ENCODE measurements around the gene ABCC2. TPM values are rescaled to one million over a fixed set of nuclear protein-coding genes. Genes with fewer than 3 reads are reported as not detected.

ABCC2 gene
- total RNA-seq, 1 experiment from 2014 or later, result 6.5 TPM

DNA sequence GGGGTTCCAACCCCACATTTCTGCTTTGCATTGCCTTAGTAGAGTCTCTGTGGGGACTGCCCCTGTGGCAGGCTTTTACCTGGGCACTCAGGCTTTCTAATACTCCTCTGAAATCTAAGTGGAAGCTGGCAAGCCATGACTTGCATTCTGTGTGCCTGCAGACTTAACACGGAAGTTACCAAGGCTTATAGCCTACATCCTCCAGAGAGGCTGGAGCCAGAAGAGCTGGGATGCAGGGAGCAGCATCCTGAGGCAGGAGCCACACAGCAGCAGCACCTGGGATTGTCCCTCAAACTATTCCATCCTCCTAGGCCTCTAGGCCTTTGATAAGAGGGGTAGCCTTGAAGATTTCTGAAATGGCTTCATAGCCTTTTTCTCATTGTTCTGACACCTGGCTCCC lies 22.1 kb upstream of the ABCC2 start:
- H3K36me3 ChIP-seq (ENCODE audit: control insufficient read depth, insufficient read depth, low read length), result peaks cover 7% of the 10 kb centered on the region
- peak; percentile 56 for ATAC-seq
- no TSS peak for BruUV-seq (replicated peaks)
- H3K9me3 ChIP-seq (ENCODE audit: control insufficient read depth, insufficient read depth, low read depth, low read length), result no peaks in the 10 kb centered on the region
- ChIA-PET CTCF (no interaction called here), POLR2A (no interaction called here)
- intact Hi-C loops (cut with micrococcal nuclease; ENCODE audit: unreplicated experiment), result no loop called here
- in situ Hi-C loops (cut with HindIII; ENCODE audit: low pct_unique_long_range_greater_than_20kb, low sequenced_read_pairs), result no loop called here
- no peaks in the 10 kb centered on the region for H3K27me3 ChIP-seq (ENCODE audit: control insufficient read depth, insufficient read depth, low read length)
- no peak for DNase-seq (ENCODE audit: low read depth, low spot score)
- peaks cover 5% of the 10 kb centered on the region; the same call in 1 of the 2 replicates for H3K4me1 ChIP-seq (ENCODE audit: control insufficient read depth, insufficient read depth, low read length)
- TF ChIP-seq SIN3A (IDR thresholded peaks at IDR 0.05; ENCODE audit: borderline replicate concordance, insufficient read depth, low read depth, low read length), result no peak
- peak overlapping the region; percentile 2; the same call in 1 of the 2 replicates for H3K27ac ChIP-seq (ENCODE audit: low read length)
- no peak overlapping the region for H3K4me3 ChIP-seq (ENCODE audit: low read depth in 2 of 2, low read length in 2 of 2)

DNA sequence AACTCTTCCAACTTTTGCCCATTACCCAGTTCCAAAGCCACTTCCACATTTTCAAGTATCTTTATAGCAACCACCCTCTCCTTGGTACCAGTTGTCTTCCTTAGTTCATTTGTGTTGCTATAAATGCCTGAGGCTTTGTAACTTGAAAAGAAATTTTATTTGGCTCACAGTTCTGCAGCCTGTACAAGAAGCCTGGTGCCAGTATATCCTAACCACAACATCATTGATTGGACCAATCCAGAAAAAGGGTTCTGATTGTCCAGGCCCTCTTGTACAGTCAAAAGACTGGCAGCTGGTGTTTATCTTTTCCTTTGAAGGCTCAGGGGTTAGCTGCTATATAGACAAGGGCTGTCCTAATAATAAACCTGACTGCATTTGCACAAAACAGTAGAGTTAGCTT lies 21.1 kb upstream of the ABCC2 start:
- peak overlapping the region; percentile 48; the same call in 1 of the 2 replicates for H3K27ac ChIP-seq (ENCODE audit: low read length)
- H3K4me1 ChIP-seq (ENCODE audit: control insufficient read depth, insufficient read depth, low read length), result peaks cover 5% of the 10 kb centered on the region; the same call in 1 of the 2 replicates
- H3K36me3 ChIP-seq (ENCODE audit: control insufficient read depth, insufficient read depth, low read length), result no peaks in the 10 kb centered on the region; the same call in 1 of the 2 replicates
- TF ChIP-seq POLR2AphosphoS5 (IDR thresholded peaks at IDR 0.05; ENCODE audit: low read depth, low read length), result no peak
- TF ChIP-seq CTCF (IDR thresholded peaks at IDR 0.05), result no peak
- TF ChIP-seq TCF7L2 (IDR thresholded peaks at IDR 0.05; ENCODE audit: low read depth, low read length), result peak; percentile 63
- H3K4me3 ChIP-seq (ENCODE audit: low read depth in 2 of 2, low read length in 2 of 2), result no peak overlapping the region
- no TSS peak for BruUV-seq (replicated peaks)
- ChIA-PET CTCF (no interaction called here), POLR2A (no interaction called here)
- in situ Hi-C loops (cut with HindIII; ENCODE audit: low pct_unique_long_range_greater_than_20kb, low sequenced_read_pairs), result no loop called here
- intact Hi-C loops (cut with micrococcal nuclease; ENCODE audit: unreplicated experiment), result no loop called here
- H3K9me3 ChIP-seq (ENCODE audit: control insufficient read depth, insufficient read depth, low read depth, low read length), result no peaks in the 10 kb centered on the region
- ATAC-seq (peak; percentile 26; the same call in 1 of the 2 replicates), DNase-seq (ENCODE audit: low read depth, low spot score) (no peak)
- no peaks in the 10 kb centered on the region for H3K27me3 ChIP-seq (ENCODE audit: control insufficient read depth, insufficient read depth, low read length)

DNA sequence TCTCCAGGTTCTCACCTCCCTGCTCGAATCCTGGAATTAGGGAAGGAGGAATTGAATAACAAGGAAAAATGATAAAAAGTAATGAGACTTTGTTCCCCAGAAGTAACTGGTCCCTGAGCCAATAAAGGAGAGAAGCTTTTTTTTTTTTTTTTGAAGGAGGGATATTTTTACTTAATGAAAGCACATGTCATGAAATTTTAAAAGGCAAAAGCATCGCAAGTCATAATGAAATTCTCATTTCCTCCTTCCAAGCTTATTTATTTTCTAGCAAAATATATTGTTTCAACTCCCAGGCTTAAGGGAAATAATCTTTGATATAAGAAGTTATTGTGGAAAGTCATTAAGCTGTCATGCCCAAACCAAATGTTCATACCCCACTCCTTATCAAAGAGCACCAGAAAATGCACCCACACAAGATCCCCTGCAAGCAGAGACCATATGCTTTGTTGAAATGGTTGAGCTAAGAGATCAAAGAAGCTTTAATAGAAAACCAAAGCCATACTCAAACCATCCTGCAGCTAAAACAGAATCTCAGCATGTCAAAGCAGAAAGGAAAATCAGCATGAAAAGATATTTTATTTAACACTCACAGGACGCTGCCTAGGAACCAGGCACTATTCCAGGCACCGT lies 16.7 kb upstream of the ABCC2 start:
- TF ChIP-seq SIN3A (IDR thresholded peaks at IDR 0.05; ENCODE audit: borderline replicate concordance, insufficient read depth, low read depth, low read length) (no peak), POLR2AphosphoS5 (IDR thresholded peaks at IDR 0.05; ENCODE audit: low read depth, low read length) (no peak), TCF7L2 (IDR thresholded peaks at IDR 0.05; ENCODE audit: low read depth, low read length) (no peak), REST (IDR thresholded peaks at IDR 0.05; ENCODE audit: insufficient read depth in 1 of 2, low read depth in 2 of 2, low read length in 1 of 2) (no peak), CTCF (IDR thresholded peaks at IDR 0.05) (no peak)
- POLR2A ChIA-PET, result interaction anchor here (0.6 kb wide), 1 partner anchor 33 kb away, joined by 3 read pairs; no protein-coding TSS in a partner anchor
- Histone ChIP-seq H3K27me3 (ENCODE audit: control insufficient read depth, insufficient read depth, low read length) (no peaks in the 10 kb centered on the region), H3K4me1 (ENCODE audit: control insufficient read depth, insufficient read depth, low read length) (no peaks in the 10 kb centered on the region; the same call in 1 of the 2 replicates), H3K27ac (ENCODE audit: low read length) (peak overlapping the region; percentile 37; the same call in 1 of the 2 replicates), H3K36me3 (ENCODE audit: control insufficient read depth, insufficient read depth, low read length) (no peaks in the 10 kb centered on the region), H3K9me3 (ENCODE audit: control insufficient read depth, insufficient read depth, low read depth, low read length) (no peaks in the 10 kb centered on the region), H3K4me3 (ENCODE audit: low read depth in 2 of 2, low read length in 2 of 2) (no peak overlapping the region)
- BruUV-seq (replicated peaks), result no TSS peak
- intact Hi-C loops (cut with micrococcal nuclease; ENCODE audit: unreplicated experiment), result no loop called here
- in situ Hi-C loops (cut with HindIII; ENCODE audit: low pct_unique_long_range_greater_than_20kb, low sequenced_read_pairs), result no loop called here
- ATAC-seq, result no peak
- no peak for DNase-seq (ENCODE audit: low read depth, low spot score)
- CTCF ChIA-PET, result interaction anchor here (0.6 kb wide), 1 partner anchor 187 kb away, joined by 3 read pairs; no protein-coding TSS in a partner anchor
